Measurements from ENCODE around the gene AMMECR1L.
A peak's percentile ranks its signal among the peaks of the same experiment; 100 is the strongest.
"Not testable (repeated sequence)": the region's sequence is repeated elsewhere in the genome, so short reads cannot be mapped to it uniquely, and the experiment has no call there.

AMMECR1L gene

DNA sequence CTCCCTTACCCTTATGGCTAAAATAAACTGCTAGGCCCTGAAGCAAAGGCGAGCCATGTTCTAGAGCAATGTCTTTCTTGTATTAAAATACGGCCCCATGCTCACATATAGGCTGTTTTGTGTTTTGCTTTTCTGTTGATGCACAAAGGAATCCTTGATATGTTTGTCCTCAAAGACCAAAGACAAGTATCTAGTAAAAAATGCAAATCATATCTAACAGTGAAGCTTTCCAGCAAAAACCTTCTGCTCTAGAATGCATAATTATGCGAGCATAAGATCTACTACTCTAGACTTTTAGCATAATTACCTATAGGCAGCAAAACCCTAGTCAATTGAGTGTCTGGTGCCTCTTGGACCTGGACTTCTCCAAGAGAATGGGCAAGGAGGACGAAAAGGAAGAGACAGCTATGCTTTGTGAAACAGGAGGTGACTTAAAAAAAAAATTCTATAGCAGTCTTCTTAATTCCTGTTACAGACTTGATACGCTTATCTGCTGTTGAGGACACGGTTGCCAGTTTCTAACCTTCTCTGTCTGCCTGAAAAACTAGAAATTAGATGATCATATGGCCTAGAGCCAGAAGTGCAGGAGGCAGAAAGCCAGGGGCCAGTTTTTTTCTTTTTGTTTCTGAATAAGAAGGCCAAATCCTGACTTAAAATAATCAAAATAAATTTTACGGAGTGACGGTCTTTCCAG lies 1.5 kb upstream of the AMMECR1L start:
- no peak for DNase-seq (ENCODE audit: low spot score)

DNA sequence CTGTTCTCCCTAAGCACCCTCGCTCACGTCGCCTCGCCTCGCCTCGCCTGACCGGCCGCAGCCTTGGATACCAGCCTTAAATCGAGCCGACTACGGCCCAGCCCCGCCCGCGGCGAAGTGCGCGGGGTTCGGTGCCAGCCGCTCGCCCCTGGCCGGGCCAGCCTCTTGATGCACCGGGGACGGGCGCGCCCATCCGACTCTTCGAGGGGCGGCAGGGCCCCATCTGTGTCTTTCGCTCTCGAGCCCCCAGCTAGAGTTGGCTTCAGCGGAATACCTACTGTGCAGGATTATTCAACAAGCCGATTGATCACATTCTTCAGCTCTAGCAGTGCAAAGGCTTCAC lies 808 bp upstream of the AMMECR1L start:
- DNase-seq (ENCODE audit: low spot score), result not testable (repeated sequence)

DNA sequence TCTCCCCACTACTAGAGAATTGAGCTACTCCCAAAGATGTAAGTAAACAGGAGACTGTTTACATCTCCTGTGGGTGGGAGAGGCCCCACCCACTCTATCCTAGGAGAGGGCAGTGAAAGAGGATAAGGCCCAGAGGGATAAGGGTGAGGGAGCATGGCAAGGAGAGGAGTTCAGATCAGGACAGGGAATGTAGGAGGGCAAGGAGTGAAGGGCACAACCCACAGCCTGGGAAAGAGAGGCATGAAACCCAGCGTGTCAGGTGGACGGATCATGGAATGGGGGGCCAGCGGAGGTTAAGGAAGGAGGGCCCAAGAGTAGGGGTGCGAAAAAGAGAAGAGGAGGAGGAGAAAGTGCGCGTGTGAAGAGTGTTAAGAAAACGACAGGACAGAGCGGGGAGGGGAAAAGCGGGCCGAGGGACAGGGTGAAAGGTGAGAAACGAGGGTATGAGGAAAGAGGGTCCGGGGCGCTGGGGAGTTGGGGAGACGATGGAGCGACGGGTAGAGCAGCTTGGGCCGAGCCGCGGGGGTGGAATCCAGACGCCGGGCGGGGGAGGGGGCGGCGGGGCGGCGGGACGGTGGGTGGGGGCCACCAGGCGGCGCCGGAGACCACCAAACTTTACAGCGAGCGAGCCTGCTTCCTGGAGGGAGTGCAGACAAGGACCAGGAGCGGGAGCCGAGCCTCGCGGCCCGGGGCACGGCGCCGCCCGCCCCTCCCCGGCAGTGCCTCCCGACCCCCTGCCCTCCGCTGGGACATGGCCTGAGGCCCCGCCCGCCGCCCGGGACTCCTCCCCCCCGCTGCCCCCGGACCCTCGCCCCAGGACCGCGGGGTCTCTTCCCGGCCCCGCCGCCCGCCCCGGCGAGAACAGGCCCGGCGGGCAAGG lies 655 bp downstream of the AMMECR1L start:
- DNase-seq (ENCODE audit: low spot score), result peak; percentile 24

DNA sequence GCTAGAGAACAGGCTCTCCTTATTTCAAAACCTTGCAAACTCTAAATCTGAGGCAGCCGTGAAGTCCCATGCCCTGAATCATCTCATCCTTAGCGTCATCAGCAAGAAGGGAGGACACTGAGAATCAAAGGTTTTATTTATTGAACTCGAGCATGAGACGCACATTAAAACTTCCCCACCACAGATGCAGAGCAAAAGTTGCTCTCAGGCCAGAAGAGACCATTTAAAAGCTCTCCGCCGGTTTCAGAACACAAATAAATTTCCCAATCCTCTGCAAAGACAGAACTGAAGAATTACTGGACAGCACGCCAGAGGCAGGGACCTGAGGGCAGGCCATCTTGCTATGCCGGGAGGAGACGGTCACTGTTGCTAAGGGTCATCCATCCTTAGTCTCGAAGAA lies 1.3 kb downstream of the AMMECR1L start:
- DNase-seq (ENCODE audit: low spot score), result no peak

DNA sequence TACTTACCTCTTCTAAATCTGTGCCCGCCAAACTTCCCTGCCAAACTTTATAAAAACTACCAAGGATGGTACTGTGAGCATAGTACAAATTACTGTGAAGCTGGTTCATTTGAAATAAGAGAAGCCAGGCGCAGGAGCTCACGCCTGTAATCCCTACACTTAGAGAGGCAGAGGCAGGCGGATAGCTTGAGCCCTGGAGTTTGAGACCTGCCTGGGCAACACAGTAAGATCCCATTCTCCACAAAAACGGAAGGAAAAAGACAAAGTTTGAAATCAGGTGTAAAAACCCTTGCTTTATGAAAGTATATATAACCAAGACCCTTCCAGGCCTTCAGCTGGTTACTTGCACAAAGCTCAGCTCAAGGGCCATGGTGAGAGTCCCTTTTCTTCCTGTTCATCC lies 5.9 kb downstream of the AMMECR1L start:
- no peak for DNase-seq (ENCODE audit: low spot score)

DNA sequence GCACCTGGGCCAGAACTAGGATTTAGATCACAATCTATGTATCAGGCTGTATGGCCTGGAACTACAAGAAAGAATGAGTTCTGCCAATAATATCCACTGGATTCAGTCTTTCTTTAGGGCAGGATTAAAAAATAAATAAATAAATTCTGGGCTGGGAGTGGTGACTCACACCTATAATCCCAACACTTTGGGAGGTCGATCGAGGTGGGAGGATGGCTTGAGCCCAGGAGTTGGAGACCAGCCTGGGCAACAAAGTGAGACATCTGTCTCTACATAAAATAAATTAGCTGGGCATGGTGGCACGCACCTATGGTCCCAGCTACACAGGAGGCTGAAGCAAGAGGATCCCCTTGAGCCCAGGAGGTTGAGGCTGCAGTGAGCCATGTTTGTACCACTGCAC lies 8.1 kb downstream of the AMMECR1L start:
- no peak for DNase-seq (ENCODE audit: low spot score)

DNA sequence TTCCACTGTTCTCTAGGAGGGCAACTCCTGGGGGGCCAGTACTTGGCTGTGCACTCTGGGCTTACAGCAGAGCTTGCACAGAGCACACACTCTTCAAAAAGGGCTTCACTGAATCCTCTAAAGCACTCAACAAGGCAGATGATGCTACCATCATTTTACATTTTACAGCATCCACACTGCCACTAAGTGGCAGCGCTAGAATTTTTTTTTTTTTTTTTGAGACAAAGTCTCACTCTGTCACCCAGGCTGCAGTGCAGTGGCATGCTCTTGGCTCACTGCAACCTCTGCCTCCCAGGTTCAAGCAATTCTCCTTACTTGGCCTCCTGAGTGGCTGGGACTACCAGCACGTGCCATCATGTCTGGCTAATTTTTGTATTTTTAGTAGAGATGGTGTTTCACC lies 8.6 kb downstream of the AMMECR1L start:
- no peak for DNase-seq (ENCODE audit: low spot score)

DNA sequence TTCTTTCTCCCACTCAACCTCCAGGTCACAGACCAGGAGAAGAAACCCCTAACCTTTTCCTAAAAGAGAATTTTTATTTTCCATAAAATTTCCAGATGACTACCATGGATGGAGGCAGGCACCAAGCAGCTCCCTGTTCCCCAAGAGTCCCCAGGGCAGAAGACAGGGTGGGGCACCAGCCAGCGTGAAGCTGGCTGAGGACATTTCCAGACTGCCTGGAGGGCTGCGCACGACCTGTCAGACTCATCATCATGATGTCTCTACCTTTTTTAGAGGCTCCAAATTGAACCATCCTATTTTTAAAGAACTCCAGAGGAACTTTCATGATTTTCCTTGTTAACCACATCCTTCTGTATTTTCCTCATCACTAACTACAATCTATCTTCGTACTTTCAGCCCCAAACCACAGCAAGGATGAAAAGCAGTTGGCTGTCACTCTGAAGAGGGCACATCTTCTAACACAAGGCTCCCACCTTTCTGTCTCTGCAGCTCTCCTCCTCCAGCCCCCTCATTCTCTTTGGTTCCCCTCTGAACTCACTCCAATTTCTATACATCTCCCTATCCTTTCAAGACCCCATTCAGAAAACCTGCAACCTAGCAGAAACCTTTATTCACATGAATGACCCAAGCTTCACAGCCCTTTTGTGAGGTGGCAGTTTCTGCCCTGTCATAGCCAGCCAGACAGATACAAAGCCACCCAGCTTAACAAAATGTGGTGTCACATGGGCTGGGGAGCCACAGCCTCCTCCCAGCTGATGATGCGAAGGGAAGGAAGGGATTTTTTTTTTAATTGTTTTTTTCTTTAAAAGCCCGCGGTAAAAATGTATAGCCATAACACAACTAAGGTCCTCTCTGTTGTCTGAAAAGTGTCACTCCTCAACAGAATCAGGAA lies 11.1 kb downstream of the AMMECR1L start:
- no peak for DNase-seq (ENCODE audit: low spot score)

DNA sequence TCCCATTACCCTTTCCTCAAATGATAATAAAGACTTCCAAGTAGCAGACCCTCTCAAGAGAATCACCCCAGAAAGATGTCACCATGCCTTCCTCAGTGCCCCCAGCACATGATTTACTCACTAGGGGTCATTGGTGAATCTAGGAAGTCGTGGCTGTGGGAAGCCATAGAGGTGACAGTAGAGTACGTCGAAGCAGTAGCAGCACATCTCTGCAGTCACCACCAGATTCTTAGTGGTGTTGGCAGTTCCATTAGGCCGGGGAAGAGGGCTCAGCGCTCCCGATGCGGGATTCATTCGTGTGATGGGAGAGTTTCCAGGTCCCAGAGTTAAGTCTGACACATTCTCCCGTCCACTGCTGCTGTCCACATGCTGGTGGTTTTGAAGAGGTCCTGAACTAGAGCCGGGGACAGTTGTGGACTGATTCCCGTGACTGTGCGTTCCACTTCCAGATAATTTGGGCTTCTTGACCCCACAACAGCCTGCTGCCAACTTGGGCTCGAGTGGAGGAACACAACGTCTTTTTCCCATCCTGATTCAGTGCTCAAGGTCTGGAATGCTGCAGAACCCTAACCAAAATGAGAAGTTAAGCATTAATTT lies 12.0 kb downstream of the AMMECR1L start:
- no peak for DNase-seq (ENCODE audit: low spot score)

DNA sequence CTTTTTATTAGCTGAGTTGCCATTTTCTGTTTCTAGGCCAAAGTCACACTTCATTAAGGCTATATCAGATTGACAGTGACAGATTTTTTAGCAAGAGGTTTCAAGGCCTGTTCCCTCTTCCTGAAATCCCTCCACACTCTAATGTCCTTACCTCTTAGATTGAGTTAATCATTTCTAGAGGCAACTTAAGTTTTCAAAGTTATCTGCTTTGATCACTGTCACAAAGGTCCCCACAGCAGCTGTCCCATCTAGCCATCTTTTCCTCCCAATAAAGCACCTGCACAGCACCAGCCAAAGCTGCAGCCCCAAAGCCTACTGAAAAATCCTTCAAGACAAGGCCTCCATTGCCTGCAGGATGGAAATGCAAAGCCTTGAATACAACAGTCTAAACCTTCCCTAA lies 13.4 kb downstream of the AMMECR1L start:
- DNase-seq (ENCODE audit: low spot score), result no peak

DNA sequence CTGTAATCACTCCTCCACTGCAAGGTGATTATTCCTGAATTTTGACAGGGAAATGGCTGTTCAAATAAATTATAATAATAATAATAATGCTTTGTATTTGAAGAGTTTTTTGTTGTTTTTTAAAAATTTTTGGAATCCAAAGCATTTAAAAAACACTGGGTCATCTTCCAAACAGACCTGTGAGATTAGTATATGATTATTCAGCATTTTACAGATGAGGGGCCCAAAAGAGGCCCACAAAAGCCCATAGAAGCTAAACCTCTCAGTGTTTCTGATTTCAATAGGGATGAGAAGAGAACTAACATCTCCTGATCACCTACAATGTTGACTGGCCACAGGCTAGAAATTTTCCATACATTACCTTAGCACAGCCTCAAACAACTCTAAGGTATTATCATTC lies 19.8 kb downstream of the AMMECR1L start:
- DNase-seq (ENCODE audit: low spot score), result no peak

DNA sequence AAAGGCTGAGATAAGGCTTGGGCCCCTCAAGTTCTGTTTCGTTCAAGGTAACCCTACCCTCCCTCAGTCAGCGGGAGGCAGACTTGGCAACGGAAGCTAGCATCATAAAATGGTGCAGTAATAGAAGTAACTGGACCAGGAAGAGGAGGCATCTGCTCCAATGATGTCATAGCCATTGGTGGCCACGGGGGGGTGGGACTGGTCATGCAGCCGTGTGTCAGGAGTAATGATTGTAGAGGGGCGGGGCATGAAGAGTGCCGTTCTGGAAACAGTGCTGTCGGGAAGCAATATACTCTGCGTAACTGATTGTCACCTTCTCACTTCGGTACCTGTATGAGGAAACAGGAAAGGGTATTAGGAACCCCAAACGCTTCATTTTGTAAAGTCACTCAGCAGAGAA lies 20.9 kb downstream of the AMMECR1L start:
- no peak for DNase-seq (ENCODE audit: low spot score)

DNA sequence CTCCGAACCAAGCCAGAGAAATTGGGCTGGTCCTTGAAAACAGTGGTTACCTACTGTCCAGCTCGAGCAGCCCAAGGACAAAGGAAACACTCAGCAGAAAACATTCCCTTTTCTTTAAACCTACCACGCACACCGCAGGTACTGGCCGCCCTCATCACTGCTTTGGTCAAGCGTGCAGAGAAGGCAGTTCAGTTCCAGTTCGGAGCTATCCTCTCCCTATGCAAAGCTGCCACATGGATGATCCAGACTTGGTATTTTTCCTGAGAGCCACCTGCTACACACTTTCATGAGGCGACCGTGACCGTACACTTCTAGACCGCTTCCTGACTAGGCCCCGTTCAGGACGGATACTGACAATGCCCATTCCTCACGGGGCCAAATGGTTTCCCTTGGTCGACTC lies 23.5 kb downstream of the AMMECR1L start:
- DNase-seq (ENCODE audit: low spot score), result no peak

DNA sequence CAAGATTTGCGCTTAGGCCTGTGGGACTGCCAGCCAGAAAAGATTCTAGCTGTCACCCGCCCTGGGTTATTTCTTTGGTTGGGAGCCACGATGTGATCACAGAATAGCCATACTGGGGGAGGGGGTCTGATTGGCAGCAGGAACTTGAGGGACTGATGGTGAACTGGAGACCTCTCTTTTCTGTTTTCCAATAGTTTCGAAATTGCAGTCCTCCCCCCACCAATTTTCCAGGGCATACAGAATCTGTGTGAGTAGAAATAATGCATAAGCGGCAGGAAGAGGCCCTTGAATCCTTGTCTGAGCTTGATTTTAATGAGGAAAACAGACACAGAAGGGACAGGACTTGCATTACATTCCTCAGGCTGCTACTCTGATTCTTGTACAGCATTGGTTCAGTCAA lies 25.6 kb downstream of the AMMECR1L start:
- DNase-seq (ENCODE audit: low spot score), result no peak

DNA sequence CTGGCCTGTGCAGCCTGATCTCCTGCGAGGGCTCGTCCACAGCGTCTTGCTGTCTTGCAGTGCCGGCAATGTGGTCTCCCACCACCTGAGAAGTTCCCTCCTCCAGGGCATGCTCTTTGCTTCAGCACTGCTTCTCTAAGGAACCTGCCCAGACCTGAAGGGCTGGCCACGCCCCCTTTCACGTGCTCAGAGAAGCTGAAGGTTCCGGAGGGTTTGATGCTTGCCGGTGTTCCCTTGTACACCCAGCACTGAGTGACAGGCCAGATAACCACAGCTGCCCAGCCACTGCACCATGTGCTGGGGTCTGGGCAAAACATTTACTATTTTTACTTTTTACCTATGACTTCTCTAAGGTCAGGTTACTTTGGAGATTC lies 26.1 kb downstream of the AMMECR1L start:
- DNase-seq (ENCODE audit: low spot score), result peak; percentile 60

DNA sequence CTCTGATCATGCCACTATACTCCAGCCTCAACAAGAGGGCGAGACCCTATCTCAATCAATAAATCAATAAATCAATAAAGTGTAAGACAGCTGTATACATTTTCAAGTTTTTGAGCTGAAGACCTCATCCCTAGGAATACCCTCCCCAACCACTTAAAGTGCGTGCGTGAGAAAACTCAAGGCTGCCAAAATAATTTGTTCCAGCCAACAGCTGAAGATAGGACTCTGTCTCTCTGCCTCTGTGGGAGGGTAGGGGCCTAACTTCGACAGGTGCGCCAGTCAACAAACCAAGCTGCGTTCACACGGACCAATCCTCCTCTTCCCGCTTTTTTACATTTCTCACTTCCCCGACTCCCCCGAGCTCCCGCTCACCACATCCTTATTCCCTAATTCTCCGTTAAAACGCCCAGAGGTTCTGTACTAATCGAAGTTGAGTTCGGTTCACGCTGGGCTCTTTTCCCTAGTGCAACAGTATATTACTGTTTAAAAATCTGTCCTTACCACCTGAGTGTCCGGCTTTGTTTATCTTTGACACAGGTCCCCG lies 28.4 kb downstream of the AMMECR1L start:
- peak; percentile 7 for DNase-seq (ENCODE audit: low spot score)

DNA sequence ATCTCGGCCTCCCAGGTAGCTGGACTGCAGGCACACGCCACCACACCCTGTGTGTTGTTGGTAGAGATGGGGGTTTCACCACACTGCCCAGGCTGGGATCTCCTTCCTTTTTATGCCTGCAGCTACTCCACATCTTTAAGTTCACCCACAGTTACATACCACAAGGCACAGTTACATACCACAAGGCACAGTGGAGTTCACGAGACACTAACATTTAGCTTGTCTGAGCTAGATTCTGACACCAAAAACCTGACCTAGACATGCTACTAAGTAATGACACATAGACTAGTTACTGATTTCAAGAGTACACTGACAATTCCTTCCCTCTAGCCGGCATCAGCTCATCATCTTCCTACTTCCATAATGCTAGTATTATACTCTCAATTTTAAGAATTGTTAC lies 32.1 kb downstream of the AMMECR1L start:
- no peak for DNase-seq (ENCODE audit: low spot score)

DNA sequence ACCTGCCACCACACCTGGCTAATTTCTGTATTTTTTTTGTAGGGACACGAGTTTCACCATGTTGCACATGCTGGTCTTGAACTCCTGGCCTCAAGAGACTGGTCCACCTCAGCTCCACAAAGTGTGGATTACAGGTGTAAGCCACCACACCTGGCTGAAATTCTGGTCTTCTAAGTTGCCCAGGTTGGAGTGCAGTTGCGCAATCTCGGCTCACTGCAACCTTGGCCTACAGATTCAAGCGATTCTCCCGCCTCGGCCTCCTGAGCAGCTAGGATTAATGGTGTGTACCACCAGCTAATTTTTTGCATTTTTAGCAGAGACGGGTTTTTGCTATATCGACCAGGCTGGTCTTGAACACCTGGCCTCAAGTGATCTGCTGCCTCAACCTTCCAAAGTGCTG lies 33.4 kb downstream of the AMMECR1L start:
- DNase-seq (ENCODE audit: low spot score), result no peak

DNA sequence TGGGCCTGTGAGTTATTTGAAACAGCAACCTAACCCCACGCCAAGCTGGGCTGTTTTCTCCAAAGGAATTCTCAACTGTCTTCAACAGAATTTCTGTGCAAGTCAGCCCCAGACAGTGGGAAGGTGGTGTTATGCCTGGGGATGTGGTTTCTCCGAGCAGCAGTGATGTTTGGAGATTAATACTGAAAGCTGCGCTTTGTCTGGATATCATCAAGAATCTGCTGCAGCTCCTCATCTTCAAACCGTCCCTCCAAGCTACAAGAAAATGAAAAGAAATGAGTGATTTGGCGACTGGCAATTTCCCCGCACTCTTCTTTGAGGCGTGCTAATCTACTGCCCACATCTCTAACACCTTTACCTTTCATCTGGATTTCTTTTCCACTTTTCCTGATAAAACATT lies 37.8 kb downstream of the AMMECR1L start:
- DNase-seq (ENCODE audit: low spot score), result no peak

DNA sequence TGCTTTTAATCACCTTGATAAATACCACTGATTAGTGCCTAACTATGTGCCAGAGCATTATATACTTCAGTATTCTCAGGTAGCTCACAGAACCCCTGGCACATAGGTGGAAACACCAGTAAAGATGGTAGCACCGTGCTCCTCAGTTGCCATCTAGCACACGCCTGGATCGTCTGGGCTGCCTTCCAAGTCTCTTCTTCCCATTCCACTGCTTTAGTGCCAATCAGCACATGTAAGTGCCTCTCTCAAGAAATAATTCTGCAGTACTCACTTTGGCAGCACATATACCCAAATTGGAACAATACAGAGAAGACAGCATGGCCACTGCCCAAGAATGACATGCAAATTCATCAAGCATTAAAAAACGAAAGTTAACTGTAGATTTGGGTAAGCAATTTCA lies 40.8 kb downstream of the AMMECR1L start:
- no peak for DNase-seq (ENCODE audit: low spot score)

DNA sequence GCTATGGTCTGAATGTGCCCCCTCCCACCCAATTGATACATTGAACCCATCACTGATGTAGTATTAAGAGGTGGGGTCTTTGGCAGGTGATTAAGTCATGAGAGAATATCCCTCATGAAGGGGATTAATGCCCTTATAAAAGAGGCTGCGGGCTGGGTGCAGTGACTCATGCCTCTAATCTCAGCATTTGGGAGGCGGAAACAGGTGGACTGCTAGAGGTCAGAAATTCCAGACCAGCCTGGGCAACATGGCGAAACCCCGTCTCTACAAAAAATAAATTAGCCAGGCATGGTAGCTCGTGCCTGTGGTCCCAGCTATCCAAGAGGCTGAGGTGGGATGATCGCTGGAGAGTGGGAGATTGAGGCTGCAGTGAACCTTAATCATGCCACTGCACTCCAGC lies 42.1 kb downstream of the AMMECR1L start:
- DNase-seq (ENCODE audit: low spot score), result no peak
